Measurements from ENCODE around the gene LTK. TPM values are rescaled to one million over a fixed set of nuclear protein-coding genes. Genes with fewer than 3 reads are reported as not detected.

The LTK gene
- total RNA-seq (2021; ENCODE audit: unreplicated experiment), result not detected
- not detected for polyA plus RNA-seq (2012; ENCODE audit: insufficient read length)
- not detected for Bru-seq, nascent RNA
- BruChase-seq, experiment 1, labeled RNA remaining after a 2-hour chase, result percentile 13 among the genes with signal in this experiment
- BruChase-seq, experiment 2, labeled RNA remaining after a 6-hour chase, result percentile 18 among the genes with signal in this experiment
- long read RNA-seq, result 0 reads

- no peak for TF ChIP-seq POLR2AphosphoS5 (IDR thresholded peaks at IDR 0.05; ENCODE audit: low read depth, low read length)
- no peak for TF ChIP-seq TCF7L2 (IDR thresholded peaks at IDR 0.05; ENCODE audit: low read depth, low read length)
- TF ChIP-seq SIN3A (IDR thresholded peaks at IDR 0.05; ENCODE audit: borderline replicate concordance, insufficient read depth, low read depth, low read length), result no peak
- TF ChIP-seq REST (IDR thresholded peaks at IDR 0.05; ENCODE audit: insufficient read depth in 1 of 2, low read depth in 2 of 2, low read length in 1 of 2), result no peak
- no peak for TF ChIP-seq CTCF (IDR thresholded peaks at IDR 0.05)
- H3K36me3 ChIP-seq (ENCODE audit: control insufficient read depth, insufficient read depth, low read length), result no peaks in the 10 kb centered on the region
- BruUV-seq (replicated peaks), result no TSS peak
- H3K27me3 ChIP-seq (ENCODE audit: control insufficient read depth, insufficient read depth, low read length), result no peaks in the 10 kb centered on the region
- no peaks in the 10 kb centered on the region for H3K9me3 ChIP-seq (ENCODE audit: control insufficient read depth, insufficient read depth, low read depth, low read length)
- H3K27ac ChIP-seq (ENCODE audit: low read length), result no peak within 1 kb of the TSS
- no peak within 1 kb of the TSS for H3K4me3 ChIP-seq (ENCODE audit: low read depth in 2 of 2, low read length in 2 of 2)
- intact Hi-C loops (cut with micrococcal nuclease; ENCODE audit: unreplicated experiment) (no loop called here), in situ Hi-C loops (cut with HindIII; ENCODE audit: low pct_unique_long_range_greater_than_20kb, low sequenced_read_pairs) (no loop called here)
- ATAC-seq (no peak), DNase-seq (ENCODE audit: low read depth, low spot score) (no peak)
- CTCF ChIA-PET, result interaction anchor here (0.7 kb wide), 1 partner anchor 27 kb away, joined by 4 read pairs; no protein-coding TSS in a partner anchor
- H3K4me1 ChIP-seq (ENCODE audit: control insufficient read depth, insufficient read depth, low read length), result no peaks in the 10 kb centered on the region
- POLR2A ChIA-PET, result no interaction called here
Measured at GRCh38 chr15:41513506-41514227, at the start of gene LTK. Gene LTK, minus strand, starts transcription at chr15:41513827. Its CDS starts 118 bp downstream, at chr15:41513709.

GRCh38 chr15:41562784-41563198 is 49.2 kb upstream of the LTK start:
- H3K36me3 ChIP-seq (ENCODE audit: control insufficient read depth, insufficient read depth, low read length), result no peaks in the 10 kb centered on the region
- no peak for TF ChIP-seq TCF7L2 (IDR thresholded peaks at IDR 0.05; ENCODE audit: low read depth, low read length)
- no peak for TF ChIP-seq CTCF (IDR thresholded peaks at IDR 0.05)
- no peak for TF ChIP-seq REST (IDR thresholded peaks at IDR 0.05; ENCODE audit: insufficient read depth in 1 of 2, low read depth in 2 of 2, low read length in 1 of 2)
- TF ChIP-seq POLR2AphosphoS5 (IDR thresholded peaks at IDR 0.05; ENCODE audit: low read depth, low read length), result no peak
- POLR2A ChIA-PET, result interaction anchor here (0.6 kb wide), 1 partner anchor 97 kb away, joined by 6 read pairs; no protein-coding TSS in a partner anchor
- in situ Hi-C loops (cut with HindIII; ENCODE audit: low pct_unique_long_range_greater_than_20kb, low sequenced_read_pairs), result no loop called here
- no peak for ATAC-seq
- H3K4me1 ChIP-seq (ENCODE audit: control insufficient read depth, insufficient read depth, low read length), result peaks cover 15% of the 10 kb centered on the region
- no TSS peak for BruUV-seq (replicated peaks)
- CTCF ChIA-PET, result no interaction called here
- H3K4me3 ChIP-seq (ENCODE audit: low read depth in 2 of 2, low read length in 2 of 2), result no peak overlapping the region
- DNase-seq (ENCODE audit: low read depth, low spot score), result no peak
- H3K9me3 ChIP-seq (ENCODE audit: control insufficient read depth, insufficient read depth, low read depth, low read length), result no peaks in the 10 kb centered on the region
- H3K27me3 ChIP-seq (ENCODE audit: control insufficient read depth, insufficient read depth, low read length), result no peaks in the 10 kb centered on the region
- intact Hi-C loops (cut with micrococcal nuclease; ENCODE audit: unreplicated experiment), result no loop called here
- H3K27ac ChIP-seq (ENCODE audit: low read length), result no peak overlapping the region
